Activated CD4-positive, CD25-positive, alpha-beta regulatory T cell treated with anti-CD3 and anti-CD28 coated beads, Interleukin-2, amount 50 U/mL, for 16 hours (primary cell): Measurements from ENCODE around the gene CDC14A.
"Not testable (repeated sequence)": the region's sequence is repeated elsewhere in the genome, so short reads cannot be mapped to it uniquely, and the experiment has no call there.

Experiments
- DNase-seq: peaks from one replicate; pipeline ENCODE4 v3.0.0-alpha.2; 2020; ENCODE audit warnings: low read depth, low spot score

CDC14A gene

DNA sequence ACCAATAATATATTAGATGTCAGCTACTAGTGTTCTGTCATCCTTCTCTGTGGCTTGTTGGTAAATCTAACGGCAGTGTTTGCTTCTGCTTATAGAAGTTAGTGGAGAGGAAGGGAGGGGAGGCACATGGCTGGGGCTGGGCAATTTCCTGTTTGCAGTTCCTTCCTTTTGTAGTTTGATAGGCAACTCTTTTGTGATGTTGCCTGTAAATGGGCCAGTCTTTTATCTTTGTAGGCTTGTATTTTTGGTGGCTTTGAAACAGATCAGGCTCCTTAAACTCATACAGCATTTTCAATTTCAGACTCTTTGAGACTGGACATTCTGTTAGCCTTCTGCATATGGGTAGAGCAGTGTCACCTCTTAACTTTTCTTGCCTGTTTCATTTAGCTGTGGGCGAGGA lies 48.1 kb downstream of the CDC14A start:
- peak; percentile 34 for DNase-seq

DNA sequence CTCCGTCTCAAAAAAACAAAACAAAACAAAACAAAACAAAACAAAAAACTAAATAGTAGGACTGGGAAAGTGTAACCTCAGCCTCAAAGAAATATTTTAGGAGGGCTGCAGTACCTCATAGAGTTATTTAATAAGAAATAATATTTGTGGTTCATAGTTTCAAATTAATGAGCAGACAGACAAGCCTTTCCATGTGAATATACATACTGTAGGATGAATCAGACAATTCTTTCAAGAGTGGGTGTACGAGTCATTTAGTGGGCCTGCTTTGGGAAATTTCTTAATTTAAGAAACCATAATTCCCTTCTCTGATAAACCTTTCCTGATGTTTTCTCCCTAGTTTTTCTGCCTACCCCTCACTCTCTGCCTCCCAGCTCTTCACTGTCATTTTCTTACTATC lies 52.5 kb downstream of the CDC14A start:
- DNase-seq = no peak

DNA sequence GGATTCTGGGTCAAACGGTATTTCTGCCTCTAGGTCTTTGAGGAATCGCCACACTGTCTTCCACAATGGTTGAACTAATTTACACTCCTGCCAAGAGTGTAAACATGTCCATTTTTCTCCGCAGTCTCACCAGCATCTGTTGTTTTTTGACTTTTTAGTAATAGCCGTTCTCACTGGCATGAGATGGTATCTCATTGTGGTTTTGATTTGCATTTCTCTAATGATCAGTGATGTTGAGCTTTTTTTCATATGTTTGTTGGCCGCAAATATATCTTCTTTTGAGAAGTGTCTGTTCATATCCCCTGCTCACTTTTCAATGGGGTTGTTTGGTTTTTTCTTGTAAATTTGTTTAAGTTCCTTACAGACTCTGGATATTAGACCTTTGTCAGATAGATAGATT lies 53.6 kb downstream of the CDC14A start:
- not testable (repeated sequence) for DNase-seq

GRCh38 chr1:100407390-100407789 lies 55.1 kb downstream of the CDC14A start:
- not testable (repeated sequence) for DNase-seq

GRCh38 chr1:100411019-100411418 lies 58.7 kb downstream of the CDC14A start:
- DNase-seq = no peak

DNA sequence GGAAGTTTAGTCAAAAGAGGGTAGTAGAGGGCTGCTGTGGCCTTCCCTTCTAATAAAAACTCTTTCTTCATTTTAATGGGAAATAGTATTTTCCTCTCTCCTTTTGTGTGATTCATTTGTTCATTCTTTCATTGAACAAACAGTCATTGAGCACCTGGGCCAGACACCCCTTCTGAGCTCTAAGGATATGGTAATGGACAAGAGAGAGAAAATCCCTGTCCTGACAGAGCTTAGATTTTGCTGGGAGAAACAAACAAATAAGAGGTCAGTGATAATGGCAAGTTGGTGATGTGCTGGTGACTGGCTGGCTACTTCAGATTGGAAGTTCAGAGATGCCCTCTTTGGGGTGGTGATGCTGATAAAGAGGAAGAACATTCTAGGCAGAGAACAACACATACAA lies 59.3 kb downstream of the CDC14A start:
- no peak for DNase-seq

GRCh38 chr1:100413035-100413434 lies 60.7 kb downstream of the CDC14A start:
- no peak for DNase-seq

- DNase-seq = no peak
These were observed 62.6 kb downstream of the CDC14A start for GRCh38 chr1:100414693-100415497.

GRCh38 chr1:100415498-100415778 lies 63.1 kb downstream of the CDC14A start:
- DNase-seq = no peak

- DNase-seq = no peak
These were observed 66.8 kb downstream of the CDC14A start for GRCh38 chr1:100419072-100419471.

GRCh38 chr1:100422065-100422464 lies 69.8 kb downstream of the CDC14A start:
- no peak for DNase-seq

GRCh38 chr1:100423832-100424337 lies 71.6 kb downstream of the CDC14A start:
- no peak for DNase-seq

DNA sequence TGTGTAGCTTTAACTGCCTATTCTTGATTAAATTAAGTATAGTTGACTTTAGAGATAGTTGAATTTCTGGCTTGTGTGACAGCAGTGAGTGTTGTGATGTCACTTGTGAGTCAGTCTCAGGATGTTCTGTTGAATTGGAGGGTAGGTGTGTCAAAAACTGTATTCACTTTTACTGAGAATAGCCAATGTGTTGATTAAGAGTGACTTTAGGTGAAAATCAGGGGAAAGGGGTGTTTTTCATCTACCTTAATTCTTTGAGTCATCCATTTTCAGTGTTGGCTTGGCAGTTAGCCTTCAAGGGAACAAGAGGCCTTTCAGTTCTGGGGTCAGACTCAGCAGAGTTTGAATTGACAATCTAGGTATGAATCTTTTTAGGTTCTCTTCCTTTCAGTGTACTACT lies 75.9 kb downstream of the CDC14A start:
- DNase-seq = no peak

DNA sequence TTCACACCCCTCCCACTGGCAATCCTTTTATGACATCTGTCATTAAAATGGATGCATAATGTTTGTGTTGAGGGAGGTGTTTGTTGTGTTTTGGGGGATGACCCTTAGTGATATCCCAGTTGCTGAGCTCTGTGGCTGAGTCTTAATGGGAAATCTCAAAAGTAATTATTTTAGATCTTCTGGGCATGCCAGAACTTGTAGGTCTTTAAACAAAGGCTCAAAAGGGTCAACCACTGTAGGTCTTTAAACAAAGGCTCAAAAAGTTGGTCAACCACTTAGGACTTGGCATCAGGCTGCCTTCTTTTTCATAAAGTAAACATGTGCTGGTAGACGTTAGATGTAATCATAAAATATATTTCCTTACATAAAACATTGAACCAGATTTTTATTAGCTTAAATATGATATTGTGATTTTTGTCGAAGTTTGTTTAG lies 78.0 kb downstream of the CDC14A start:
- no peak for DNase-seq

DNA sequence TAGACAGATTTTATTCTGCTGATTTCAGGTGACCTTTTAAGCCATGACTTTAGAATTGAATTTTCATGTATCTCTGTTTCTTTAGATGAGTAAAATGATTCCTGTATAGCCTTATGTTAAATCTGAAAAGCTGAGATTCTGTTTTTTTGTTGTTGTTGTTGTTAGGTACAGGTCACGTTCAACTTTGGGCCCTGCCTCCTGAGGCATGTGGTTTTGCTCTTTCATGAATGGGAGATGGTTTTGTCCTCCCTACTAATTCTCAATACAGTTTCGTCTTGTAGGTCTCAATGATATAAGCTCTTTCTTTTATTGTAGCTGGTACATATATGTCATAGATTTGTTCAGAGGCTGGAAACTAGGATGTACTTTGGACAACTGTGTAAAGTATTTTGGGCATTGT lies 79.6 kb downstream of the CDC14A start:
- no peak for DNase-seq

DNA sequence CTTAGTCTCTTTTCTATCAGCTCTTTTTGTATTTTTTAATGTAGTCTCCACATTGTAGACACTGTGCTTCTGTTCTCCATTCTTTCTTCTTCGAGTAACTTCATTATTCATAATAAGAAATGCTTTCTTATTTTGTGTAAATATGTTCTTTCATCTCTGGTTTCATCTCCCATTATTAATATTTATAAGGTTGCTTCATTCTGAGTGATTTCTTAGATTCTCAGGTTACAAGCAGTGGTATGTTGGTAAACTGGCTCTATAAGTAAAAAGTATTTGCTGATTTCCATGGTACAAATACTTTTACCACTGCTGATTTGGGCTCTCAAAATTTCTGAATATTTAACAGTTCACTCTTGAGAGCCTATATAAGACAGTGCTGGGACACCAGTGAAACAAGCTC lies 81.3 kb downstream of the CDC14A start:
- no peak for DNase-seq

DNA sequence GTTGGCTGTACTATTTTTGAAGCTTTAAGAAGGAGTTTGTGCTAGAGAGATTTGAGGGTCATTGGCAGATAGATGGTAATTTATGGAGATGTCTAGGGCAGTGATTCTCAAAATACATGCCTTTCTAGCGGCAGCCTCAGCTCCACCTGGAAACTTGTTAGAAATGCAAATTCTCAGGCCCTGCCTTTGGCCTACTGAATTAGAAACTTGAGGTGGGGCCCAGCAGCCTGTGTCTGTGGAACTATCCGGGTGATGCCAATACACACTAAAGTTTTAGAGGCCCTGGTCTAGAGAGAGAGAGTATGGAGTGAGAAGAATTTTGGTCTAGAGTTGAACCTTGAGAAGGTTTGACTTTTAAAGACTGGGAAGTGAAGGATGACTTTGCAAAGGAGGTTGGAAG lies 82.5 kb downstream of the CDC14A start:
- DNase-seq = no peak

- DNase-seq = no peak
These were observed 86.1 kb downstream of the CDC14A start for GRCh38 chr1:100438375-100438774.

GRCh38 chr1:100438789-100439188 lies 86.5 kb downstream of the CDC14A start:
- DNase-seq = no peak

DNA sequence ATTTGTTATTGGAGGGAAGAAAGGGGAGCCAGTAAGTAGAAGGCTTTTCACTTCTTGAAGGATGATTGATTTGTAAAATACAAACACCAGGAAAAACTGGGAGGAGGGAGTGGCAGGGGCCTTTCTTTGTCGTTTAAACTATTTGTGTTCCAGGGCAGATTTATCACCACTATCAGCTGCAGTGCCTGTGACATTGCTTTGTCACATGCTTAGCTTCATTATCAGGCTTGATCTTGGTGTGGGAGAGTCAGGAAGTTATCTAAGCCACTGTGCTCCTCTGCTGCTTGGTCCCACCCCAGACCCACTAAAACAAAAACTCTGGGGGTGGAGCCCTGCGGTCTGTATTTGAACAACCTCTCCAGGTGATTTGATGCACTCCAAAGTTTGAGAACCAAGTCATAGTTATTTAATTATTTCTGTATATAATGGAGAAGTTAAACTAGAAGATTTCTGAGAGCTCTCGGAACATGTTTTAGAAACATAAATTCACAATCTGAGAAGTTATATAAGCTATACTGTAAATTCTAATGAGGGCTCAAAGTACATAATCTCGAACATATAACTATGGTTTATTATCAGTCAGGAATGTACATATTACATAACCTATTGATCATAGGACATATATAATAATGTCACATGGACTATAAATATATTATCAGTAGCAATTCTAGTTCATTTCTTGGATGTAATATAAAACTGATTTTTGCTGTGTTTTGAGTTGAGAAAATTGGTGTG lies 87.9 kb downstream of the CDC14A start:
- peak; percentile 68 for DNase-seq

DNA sequence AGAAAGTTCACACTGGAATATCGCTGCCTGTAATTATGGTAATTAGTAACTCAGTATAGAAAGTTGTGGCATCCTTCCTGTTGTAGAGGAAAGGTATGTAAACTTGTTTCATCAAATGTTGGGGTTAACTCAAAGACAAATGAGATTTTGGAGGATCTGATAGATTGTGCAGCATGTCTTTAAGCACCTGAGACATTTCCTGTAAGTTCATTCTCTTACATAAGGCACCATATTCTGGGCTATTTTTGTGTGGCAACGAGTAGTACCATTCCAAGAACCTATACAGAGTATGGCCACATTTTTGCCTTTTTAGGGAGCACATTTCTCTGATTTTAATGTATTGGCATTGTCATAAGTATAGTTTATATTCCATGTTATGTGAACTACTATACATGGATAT lies 88.8 kb downstream of the CDC14A start:
- no peak for DNase-seq

GRCh38 chr1:100441651-100442050 lies 89.3 kb downstream of the CDC14A start:
- no peak for DNase-seq
